CD4-positive, alpha-beta memory T cell (primary cell): ENCODE data around the gene TMC3. TPM values are rescaled to one million over a fixed set of nuclear protein-coding genes. Genes with fewer than 3 reads are reported as not detected.
A peak's percentile ranks its signal among the peaks of the same experiment; 100 is the strongest.

Experiments used
- CTCF ChIA-PET: fragments of 350-600 bp; sonication (Branson Sonifier 250); formaldehyde crosslinking; loops from one replicate; lab custom pipeline; 2021; ENCODE audit warnings: inconsistent platforms; ENCODE audit not compliant: partially characterized antibody; lab: Charles Lee
- POLR2A ChIA-PET: fragments of 350-600 bp; sonication (Branson Sonifier 250); formaldehyde crosslinking; loops from one replicate; lab custom pipeline; 2021; ENCODE audit not compliant: partially characterized antibody; lab: Charles Lee
- DNase-seq, 5 donors: peaks; one replicate each; pipeline versions ENCODE4 v3.0.0 to v3.0.0-alpha.2; 2020 to 2022; ENCODE audit warnings: mixed read lengths in 1 of 5
- H3K27ac ChIP-seq: one replicate; pipeline ENCODE4 v1.7.0; 2013; ENCODE audit warnings: low read depth, low read length
- H3K27me3 ChIP-seq: 2 replicates; pipeline ENCODE4 v1.7.0; 2013; ENCODE audit warnings: mild to moderate bottlenecking, low read length, moderate library complexity; ENCODE audit not compliant: insufficient read depth
- H3K36me3 ChIP-seq: 2 replicates; pipeline ENCODE4 v1.7.0; 2013; ENCODE audit warnings: mild to moderate bottlenecking, low read length, moderate library complexity; ENCODE audit not compliant: insufficient read depth
- H3K4me1 ChIP-seq: 2 replicates; pipeline ENCODE4 v1.7.0; 2013; ENCODE audit warnings: mild to moderate bottlenecking, low read length, moderate library complexity; ENCODE audit not compliant: insufficient read depth
- H3K4me3 ChIP-seq, 2 donors: one replicate each; pipeline ENCODE4 v1.7.0; 2013; ENCODE audit warnings: low read length in 2 of 2, mild to moderate bottlenecking in 1 of 2
- H3K9me3 ChIP-seq, 2 donors: one replicate each; pipeline ENCODE4 v1.7.0; 2013; ENCODE audit warnings: low read length in 2 of 2, control low read depth in 1 of 2; ENCODE audit not compliant: control insufficient read depth in 1 of 2
- H3K27ac Mint-ChIP-seq, 7 donors: one replicate each; pipeline ENCODE4 v1.8.0; 2020 to 2021; ENCODE audit warnings: mixed read lengths in 7 of 7, mild to moderate bottlenecking in 6 of 7, inconsistent platforms in 3 of 7, moderate library complexity in 3 of 7
- H3K27me3 Mint-ChIP-seq, 2 donors: one replicate each; pipeline ENCODE4 v1.8.0; 2020 to 2021; ENCODE audit warnings: mixed read lengths in 2 of 2
- H3K36me3 Mint-ChIP-seq, 2 donors: one replicate each; pipeline ENCODE4 v1.8.0; 2020 to 2021; ENCODE audit warnings: mixed read lengths in 2 of 2, inconsistent platforms in 1 of 2, mild to moderate bottlenecking in 1 of 2
- H3K4me1 Mint-ChIP-seq, 4 donors: one replicate each; pipeline ENCODE4 v1.8.0; 2020 to 2021; ENCODE audit warnings: mixed read lengths in 4 of 4, mild to moderate bottlenecking in 1 of 4
- H3K4me3 Mint-ChIP-seq, 8 donors: one replicate each; pipeline ENCODE4 v1.8.0; 2020 to 2021; ENCODE audit warnings: mixed read lengths in 8 of 8, mild to moderate bottlenecking in 7 of 8, moderate library complexity in 6 of 8, inconsistent platforms in 3 of 8
- H3K9me3 Mint-ChIP-seq, 8 donors: one replicate each; pipeline ENCODE4 v1.8.0; 2020 to 2021; ENCODE audit warnings: mixed read lengths in 8 of 8, mild to moderate bottlenecking in 5 of 8, inconsistent platforms in 3 of 8, moderate library complexity in 1 of 8
- intact Hi-C: fragments of 100-400 bp; cut with micrococcal nuclease; formaldehyde crosslinking; loops from one replicate; pipeline ENCODE4 v1.15.1; 2023
- polyA plus RNA-seq, 2 donors: library from polyadenylated mRNA; unstranded; fragments of 300-500 nt; fragmentation: Illumina TruSeq; gene quantifications; one replicate each; pipeline ENCODE4 v1.2.3, GENCODE V29; 2021
- total RNA-seq, 2 experiments: library from RNA; stranded (reverse); gene quantifications; one replicate each; pipeline ENCODE4 v1.2.3, GENCODE V29; 2021

Gene TMC3
- total and polyA plus RNA-seq, 4 experiments from 2014 or later, result 0.05 TPM; not detected in 3

DNA sequence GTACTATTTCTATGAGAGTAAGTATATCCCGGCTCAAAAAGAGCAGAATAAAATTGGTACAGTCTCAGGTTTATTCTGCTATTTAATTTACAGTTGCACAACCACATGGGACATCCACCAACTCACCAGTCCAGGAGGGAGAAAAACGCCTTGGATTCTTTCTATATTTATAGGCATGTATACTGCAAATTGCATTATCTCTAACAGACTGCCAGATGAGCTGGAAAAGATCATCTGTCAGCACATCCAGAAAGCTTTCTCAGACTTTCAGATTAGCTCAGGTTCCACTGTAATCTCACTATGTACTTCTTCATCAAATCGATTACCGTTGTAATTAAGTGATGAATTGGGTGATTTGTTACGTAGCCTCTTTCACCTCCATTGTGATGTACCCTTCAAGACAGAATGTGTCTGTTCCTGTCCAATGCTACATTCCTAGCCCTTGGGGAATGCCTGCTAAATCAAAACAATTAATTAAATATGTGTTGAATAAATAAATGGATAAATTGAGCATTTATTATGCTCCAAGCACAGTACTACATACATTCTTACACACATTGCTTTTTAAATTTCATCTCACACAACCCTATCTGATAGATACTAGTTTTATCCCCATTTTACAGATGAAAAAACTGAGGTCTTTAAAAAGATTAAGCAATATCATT is 38.1 kb upstream of the TMC3 start:
- Mint-ChIP-seq H3K27me3 (peaks cover 11 to 25% of the 10 kb centered on the region in 2 donors), H3K27ac (no peak overlapping the region), H3K4me3 (no peak overlapping the region), H3K9me3 (no peaks in the 10 kb centered on the region), H3K36me3 (no peaks in the 10 kb centered on the region), H3K4me1 (peaks cover 0 to 14% (median 11%) of the 10 kb centered on the region in 4 donors)
- H3K27ac ChIP-seq, result no peak overlapping the region
- no peak for DNase-seq
- H3K36me3 ChIP-seq, result no peaks in the 10 kb centered on the region
- CTCF ChIA-PET, result interaction anchor here (3.5 kb wide), 1 partner anchor 10 kb away, joined by 15 read pairs; no protein-coding TSS in a partner anchor
- no peak overlapping the region for H3K4me3 ChIP-seq
- intact Hi-C loops, result no loop called here
- peaks cover 3% of the 10 kb centered on the region for H3K27me3 ChIP-seq
- H3K4me1 ChIP-seq, result peaks cover 8% of the 10 kb centered on the region
- no peaks in the 10 kb centered on the region for H3K9me3 ChIP-seq
- POLR2A ChIA-PET, result no interaction called here

- Histone ChIP-seq H3K27me3 (no peaks in the 10 kb centered on the region), H3K36me3 (no peaks in the 10 kb centered on the region), H3K4me1 (peaks cover 8% of the 10 kb centered on the region), H3K9me3 (no peaks in the 10 kb centered on the region), H3K4me3 (no peak overlapping the region), H3K27ac (no peak overlapping the region)
- no peak for DNase-seq
- Mint-ChIP-seq H3K4me3 (no peak overlapping the region), H3K36me3 (no peaks in the 10 kb centered on the region), H3K4me1 (peaks cover 0 to 13% (median 11%) of the 10 kb centered on the region in 4 donors), H3K27ac (no peak overlapping the region), H3K27me3 (peaks cover 12 to 24% of the 10 kb centered on the region in 2 donors), H3K9me3 (peaks cover 0 to 2% (median 0%) of the 10 kb centered on the region in 8 donors)
- ChIA-PET CTCF (interaction anchor here (0.9 to 5.4 kb wide), 9 partner anchors 9 to 697 kb away, joined by 3 to 50 read pairs (median 10); no protein-coding TSS in a partner anchor), POLR2A (no interaction called here)
- intact Hi-C loops, result no loop called here
Observed at GRCh38 chr15:81411051-81411450, 37.0 kb upstream of the TMC3 start.

DNA sequence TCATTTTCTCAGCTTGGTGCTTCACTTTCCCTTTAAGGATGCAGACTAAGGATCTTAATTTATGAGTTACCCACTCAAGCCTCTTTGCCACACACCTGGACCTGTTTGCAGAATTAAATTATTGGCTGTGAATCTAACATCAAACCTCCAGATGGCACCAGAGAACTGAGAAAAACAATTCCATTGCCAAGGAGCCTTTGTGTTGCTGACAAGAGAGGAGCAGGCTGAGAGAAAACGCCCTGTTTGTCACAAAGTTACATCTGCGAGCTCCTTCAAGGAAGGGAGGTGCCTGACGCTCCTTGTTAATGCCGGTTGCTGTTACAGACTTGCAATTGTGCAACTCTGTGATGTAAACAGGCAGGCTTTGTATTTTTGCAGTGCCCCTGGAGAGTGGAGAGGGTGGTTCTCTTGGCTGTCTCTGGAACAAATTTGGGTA is 36.3 kb upstream of the TMC3 start:
- peaks cover 5% of the 10 kb centered on the region for H3K27me3 ChIP-seq
- DNase-seq, result peak; percentile 38 to 61 (median 53)
- no peak overlapping the region for H3K4me3 ChIP-seq
- no peaks in the 10 kb centered on the region for H3K9me3 ChIP-seq
- ChIA-PET POLR2A (no interaction called here), CTCF (interaction anchor here (0.8 to 5.4 kb wide), 16 partner anchors 9 to 786 kb away, joined by 3 to 50 read pairs (median 4); no protein-coding TSS in a partner anchor)
- no peaks in the 10 kb centered on the region for H3K36me3 ChIP-seq
- Mint-ChIP-seq H3K36me3 (no peaks in the 10 kb centered on the region), H3K9me3 (peaks cover 0 to 2% (median 0%) of the 10 kb centered on the region in 8 donors), H3K27ac (peak overlapping the region in 1 of 7 donors; percentile 65), H3K4me1 (peaks cover 0 to 13% (median 11%) of the 10 kb centered on the region in 4 donors), H3K27me3 (peaks cover 10 to 24% of the 10 kb centered on the region in 2 donors), H3K4me3 (peak overlapping the region in 1 of 8 donors; percentile 6)
- H3K4me1 ChIP-seq, result peaks cover 8% of the 10 kb centered on the region
- no peak overlapping the region for H3K27ac ChIP-seq
- intact Hi-C loops, result no loop called here

DNA sequence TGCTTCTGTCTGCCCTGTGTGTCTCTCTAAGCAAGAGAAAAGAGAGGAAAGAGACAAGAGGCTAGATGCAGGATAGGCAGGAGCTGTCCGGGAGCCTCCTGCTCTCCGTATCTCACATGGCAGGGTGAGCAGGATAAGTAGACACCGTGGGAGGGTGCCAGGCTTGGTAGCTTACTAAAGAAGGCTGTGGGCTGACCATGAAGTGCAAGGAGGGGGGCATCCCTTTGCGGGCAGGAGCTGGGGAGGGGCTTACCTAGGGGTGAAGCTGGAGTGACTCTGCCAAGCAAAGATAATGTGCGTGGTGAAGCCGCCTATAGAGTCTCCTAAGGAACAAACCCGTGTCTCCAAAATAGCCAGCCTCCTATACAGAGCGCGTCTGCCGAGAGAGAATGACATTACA is 33.7 kb upstream of the TMC3 start:
- ChIA-PET CTCF (interaction anchor here (1.0 to 5.4 kb wide), 4 partner anchors 14 to 141 kb away, joined by 3 to 50 read pairs (median 10); no protein-coding TSS in a partner anchor), POLR2A (no interaction called here)
- H3K9me3 Mint-ChIP-seq, result peaks cover 0 to 2% (median 0%) of the 10 kb centered on the region in 8 donors
- Histone ChIP-seq H3K4me3 (no peak overlapping the region), H3K4me1 (no peaks in the 10 kb centered on the region), H3K27me3 (peaks cover 6% of the 10 kb centered on the region), H3K9me3 (no peaks in the 10 kb centered on the region), H3K27ac (no peak overlapping the region), H3K36me3 (no peaks in the 10 kb centered on the region)
- intact Hi-C loops, result loop anchor here (10.0 kb wide), 1 partner anchor 433 kb away; no protein-coding TSS in a partner anchor
- H3K4me3 Mint-ChIP-seq, result no peak overlapping the region
- H3K36me3 Mint-ChIP-seq, result no peaks in the 10 kb centered on the region
- no peak overlapping the region for H3K27ac Mint-ChIP-seq
- peaks cover 0 to 6% (median 4%) of the 10 kb centered on the region in 4 donors for H3K4me1 Mint-ChIP-seq
- H3K27me3 Mint-ChIP-seq, result peaks cover 8 to 14% of the 10 kb centered on the region in 2 donors
- DNase-seq, result no peak

GRCh38 chr15:81407176-81407575 is 33.2 kb upstream of the TMC3 start:
- intact Hi-C loops, result loop anchor here (10.0 kb wide), 1 partner anchor 432 kb away; no protein-coding TSS in a partner anchor
- DNase-seq, result no peak
- no peaks in the 10 kb centered on the region for H3K4me1 ChIP-seq
- H3K27ac Mint-ChIP-seq, result no peak overlapping the region
- no peak overlapping the region for H3K4me3 Mint-ChIP-seq
- no peak overlapping the region for H3K27ac ChIP-seq
- no peaks in the 10 kb centered on the region for H3K36me3 Mint-ChIP-seq
- CTCF ChIA-PET, result interaction anchor here (1.0 to 5.4 kb wide), 4 partner anchors 13 to 140 kb away, joined by 3 to 50 read pairs (median 10); no protein-coding TSS in a partner anchor
- no peak overlapping the region for H3K4me3 ChIP-seq
- peaks cover 8 to 14% of the 10 kb centered on the region in 2 donors for H3K27me3 Mint-ChIP-seq
- H3K9me3 Mint-ChIP-seq, result peaks cover 0 to 2% (median 0%) of the 10 kb centered on the region in 8 donors
- H3K4me1 Mint-ChIP-seq, result peaks cover 0 to 6% (median 4%) of the 10 kb centered on the region in 4 donors
- no peaks in the 10 kb centered on the region for H3K9me3 ChIP-seq
- POLR2A ChIA-PET, result no interaction called here
- peaks cover 6% of the 10 kb centered on the region for H3K27me3 ChIP-seq
- H3K36me3 ChIP-seq, result no peaks in the 10 kb centered on the region

DNA sequence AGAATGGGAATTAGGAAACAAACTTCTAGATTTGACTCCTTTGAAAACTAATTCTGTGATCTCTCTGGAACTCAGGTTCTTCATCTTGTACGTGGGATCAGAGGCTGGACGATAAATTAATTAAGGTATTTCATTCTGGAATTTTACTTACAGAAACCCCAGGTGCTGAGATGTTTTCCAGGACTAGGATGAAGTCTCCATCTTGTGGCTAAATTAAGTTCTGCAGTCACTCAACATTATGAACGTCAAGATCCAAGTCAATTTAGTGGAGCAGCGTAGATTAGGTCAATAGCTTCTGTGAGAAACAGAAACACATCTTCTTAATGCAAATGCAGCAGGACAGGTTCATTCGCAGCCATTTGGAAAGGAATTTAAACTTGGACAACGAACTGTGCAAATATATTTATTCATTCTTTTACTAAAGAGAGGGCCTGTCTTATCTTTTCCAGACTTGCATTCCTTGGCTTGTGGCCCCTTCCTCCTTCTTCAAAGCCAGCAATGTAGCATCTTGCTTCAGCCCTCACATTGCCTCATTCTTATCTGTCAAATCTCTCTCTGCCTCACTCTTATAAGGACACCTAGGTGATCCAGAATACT is 26.7 kb upstream of the TMC3 start:
- Mint-ChIP-seq H3K27ac (no peak overlapping the region), H3K36me3 (no peaks in the 10 kb centered on the region)

More for the DNA sequence above, 26.7 kb upstream of the TMC3 start:
- H3K4me1 ChIP-seq, result no peaks in the 10 kb centered on the region
- H3K27me3 ChIP-seq, result peaks cover 5% of the 10 kb centered on the region
- H3K36me3 ChIP-seq, result no peaks in the 10 kb centered on the region
- no peaks in the 10 kb centered on the region for H3K9me3 ChIP-seq
- Mint-ChIP-seq H3K27me3 (peaks cover 5 to 7% of the 10 kb centered on the region in 2 donors), H3K4me1 (peaks cover 0 to 4% (median 3%) of the 10 kb centered on the region in 4 donors), H3K4me3 (no peak overlapping the region), H3K9me3 (no peaks in the 10 kb centered on the region)
- POLR2A ChIA-PET, result interaction anchor here (1.6 to 1.7 kb wide), 2 partner anchors 91 to 125 kb away, joined by 5 to 7 read pairs; no protein-coding TSS in a partner anchor
- intact Hi-C loops, result loop anchor here (1.0 to 10.0 kb wide), 2 partner anchors 245 to 426 kb away; no protein-coding TSS in a partner anchor
- H3K4me3 ChIP-seq, result no peak overlapping the region
- CTCF ChIA-PET, result interaction anchor here (0.6 to 8.4 kb wide), 10 partner anchors 9 to 244 kb away, joined by 3 to 147 read pairs (median 4); no protein-coding TSS in a partner anchor
- peak in 4 of 5 donors; percentile 42 to 57 (median 48) for DNase-seq
- H3K27ac ChIP-seq, result no peak overlapping the region
